Hippocampal formation (tissue), 2 donors: Measurements from ENCODE around the gene TEX261.
"Not testable (repeated sequence)": the region's sequence is repeated elsewhere in the genome, so short reads cannot be mapped to it uniquely, and the experiment has no call there.

Experiments
- DNase-seq, 2 donors: peaks; one replicate each; lab custom pipeline; 2025; lab: John Stamatoyannopoulos, UW

Gene TEX261

GRCh38 chr2:70994699-70995425, at the start of gene TEX261:
Gene TEX261, minus strand, starts transcription at chr2:70994873. Its CDS starts 116 bp downstream, at chr2:70994757.
- DNase-seq = peak; percentile 79 to 81

DNA sequence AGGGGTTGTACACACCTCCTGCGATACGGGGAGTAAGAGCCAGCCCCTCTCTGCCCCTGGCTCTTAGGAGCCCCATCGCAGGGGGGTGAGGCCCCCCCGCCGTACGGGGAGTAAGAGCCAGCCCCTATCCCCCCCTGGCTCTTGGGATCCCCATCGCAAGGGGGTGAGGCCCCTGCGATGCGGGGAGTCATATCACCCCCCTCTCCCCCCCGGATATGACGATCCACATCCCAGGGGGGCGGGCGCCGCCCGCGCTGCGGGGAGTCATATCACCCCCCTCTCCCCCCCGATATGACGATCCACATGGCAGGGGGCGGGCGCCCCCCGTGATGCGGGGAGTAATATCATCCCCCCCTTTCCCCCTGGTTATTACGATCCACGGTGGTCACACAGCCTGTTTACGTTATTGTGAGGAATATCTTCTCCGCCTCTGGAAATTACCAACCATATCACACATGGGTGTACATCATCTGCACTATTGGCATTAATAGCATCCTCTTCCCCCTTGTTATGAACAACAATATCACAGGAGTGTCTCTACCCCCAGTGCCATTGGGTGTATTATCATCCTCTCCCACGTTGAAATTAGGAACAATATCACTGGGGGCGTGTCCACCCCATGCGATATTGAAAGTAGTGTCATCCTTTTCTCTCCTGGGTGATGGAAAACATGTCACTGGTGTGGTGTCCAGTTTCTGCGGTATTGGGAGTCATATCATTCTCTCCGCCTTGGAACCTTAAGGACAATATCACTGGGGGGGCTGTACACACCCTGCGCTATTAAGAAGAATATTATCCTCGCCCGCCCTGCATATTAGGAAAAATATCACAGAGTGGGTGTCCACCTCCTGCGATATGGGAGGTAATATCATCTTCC, 49.1 kb upstream of the TEX261 start:
- DNase-seq = no peak

GRCh38 chr2:71042287-71042686, 47.6 kb upstream of the TEX261 start:
- DNase-seq = no peak

DNA sequence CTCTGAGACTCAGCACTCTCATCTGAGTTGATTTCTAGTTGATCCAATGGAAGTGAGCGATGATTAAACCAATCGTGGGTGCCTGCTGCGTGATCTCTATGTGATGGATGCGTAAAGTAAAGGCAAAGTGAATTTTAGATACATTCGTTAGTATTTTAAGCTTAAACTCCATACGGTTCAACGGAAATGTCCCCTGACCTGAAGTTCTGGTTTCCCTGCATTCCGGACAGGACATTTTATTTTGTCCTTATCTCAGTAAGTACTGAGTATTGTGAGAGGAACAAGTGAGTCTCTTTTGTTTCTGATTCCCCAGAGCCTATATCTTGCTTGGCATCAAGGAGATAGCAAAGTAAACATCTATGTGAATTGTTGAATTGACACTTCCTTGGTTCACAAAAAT, 41.6 kb upstream of the TEX261 start:
- not testable (repeated sequence) for DNase-seq

- DNase-seq = not testable (repeated sequence)
Observed at GRCh38 chr2:71023553-71024243, 29.0 kb upstream of the TEX261 start.

GRCh38 chr2:71021394-71021793, 26.7 kb upstream of the TEX261 start:
- not testable (repeated sequence) for DNase-seq

DNA sequence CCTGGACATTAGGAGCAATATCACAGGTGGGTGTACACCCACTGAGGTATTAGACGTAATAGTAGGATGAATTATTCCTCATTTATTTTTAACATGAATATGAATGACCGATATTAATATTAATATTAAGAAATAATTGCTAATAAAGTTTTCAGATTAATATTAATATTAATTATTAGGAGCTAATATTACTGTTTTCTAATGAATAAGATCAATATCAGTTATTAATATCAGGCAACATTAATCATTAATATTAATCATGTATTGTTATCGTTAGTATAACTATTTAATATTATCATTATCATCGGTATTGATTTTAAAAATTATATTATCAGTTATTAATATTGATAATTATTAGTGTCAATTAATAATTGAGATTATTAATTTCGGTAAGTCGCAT, 25.3 kb upstream of the TEX261 start:
- not testable (repeated sequence) for DNase-seq

DNA sequence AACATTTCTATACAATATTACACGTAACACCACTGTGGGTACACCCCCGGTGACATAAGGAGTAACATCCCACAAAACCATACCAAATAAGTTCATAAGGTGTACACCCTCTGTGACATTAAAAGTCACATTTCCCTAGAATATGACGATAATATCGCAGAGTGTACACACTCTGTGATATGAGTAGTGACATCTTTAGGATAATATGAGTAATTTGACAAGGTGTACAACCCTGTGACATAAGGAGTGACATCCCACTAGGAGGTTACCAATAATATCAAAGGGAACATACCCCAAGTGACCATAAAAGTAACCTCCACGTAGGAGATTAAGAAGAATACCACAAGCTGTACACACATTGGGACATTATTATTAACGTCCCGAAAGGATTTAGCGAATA, 24.0 kb upstream of the TEX261 start:
- no peak for DNase-seq

DNA sequence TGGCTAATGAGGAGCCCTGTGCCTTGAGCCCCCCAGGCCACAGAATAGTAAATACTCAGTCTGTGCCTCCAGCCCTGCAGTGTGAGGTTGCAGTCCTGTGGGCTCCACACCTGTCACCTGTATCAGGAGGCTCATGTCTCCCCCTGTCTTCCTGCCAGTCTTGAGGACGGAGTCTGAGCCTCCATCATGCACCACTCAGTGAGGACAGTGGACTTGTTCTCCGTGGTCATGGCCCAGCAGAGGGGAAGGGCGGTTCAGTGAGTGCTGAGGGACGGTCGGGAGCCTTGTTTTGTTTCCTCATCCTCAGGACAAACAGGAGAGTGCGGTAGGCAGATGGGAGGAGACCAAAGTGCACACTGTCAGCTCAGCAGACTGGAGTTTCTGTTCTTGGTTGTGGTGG, 17.1 kb upstream of the TEX261 start:
- DNase-seq = not testable (repeated sequence)

DNA sequence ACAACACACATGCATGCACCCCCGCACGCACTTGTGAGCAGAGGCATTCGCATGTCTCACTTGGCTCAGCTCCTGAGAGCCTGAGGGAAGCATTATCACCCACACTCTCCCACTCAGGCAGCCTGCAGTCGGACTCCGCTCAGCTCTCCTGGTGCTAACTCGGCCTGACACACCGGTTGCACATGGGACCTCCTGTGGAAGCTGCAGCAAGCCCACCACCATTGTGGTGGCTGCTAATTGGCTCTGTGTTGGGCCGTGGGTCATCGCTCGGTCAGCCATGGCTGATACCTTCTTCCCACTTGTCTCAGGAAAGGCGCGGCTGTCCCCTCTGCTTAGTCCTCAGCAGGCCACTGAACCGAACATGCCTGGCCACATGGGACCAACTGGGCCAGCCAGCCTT, 13.7 kb upstream of the TEX261 start:
- DNase-seq = no peak

DNA sequence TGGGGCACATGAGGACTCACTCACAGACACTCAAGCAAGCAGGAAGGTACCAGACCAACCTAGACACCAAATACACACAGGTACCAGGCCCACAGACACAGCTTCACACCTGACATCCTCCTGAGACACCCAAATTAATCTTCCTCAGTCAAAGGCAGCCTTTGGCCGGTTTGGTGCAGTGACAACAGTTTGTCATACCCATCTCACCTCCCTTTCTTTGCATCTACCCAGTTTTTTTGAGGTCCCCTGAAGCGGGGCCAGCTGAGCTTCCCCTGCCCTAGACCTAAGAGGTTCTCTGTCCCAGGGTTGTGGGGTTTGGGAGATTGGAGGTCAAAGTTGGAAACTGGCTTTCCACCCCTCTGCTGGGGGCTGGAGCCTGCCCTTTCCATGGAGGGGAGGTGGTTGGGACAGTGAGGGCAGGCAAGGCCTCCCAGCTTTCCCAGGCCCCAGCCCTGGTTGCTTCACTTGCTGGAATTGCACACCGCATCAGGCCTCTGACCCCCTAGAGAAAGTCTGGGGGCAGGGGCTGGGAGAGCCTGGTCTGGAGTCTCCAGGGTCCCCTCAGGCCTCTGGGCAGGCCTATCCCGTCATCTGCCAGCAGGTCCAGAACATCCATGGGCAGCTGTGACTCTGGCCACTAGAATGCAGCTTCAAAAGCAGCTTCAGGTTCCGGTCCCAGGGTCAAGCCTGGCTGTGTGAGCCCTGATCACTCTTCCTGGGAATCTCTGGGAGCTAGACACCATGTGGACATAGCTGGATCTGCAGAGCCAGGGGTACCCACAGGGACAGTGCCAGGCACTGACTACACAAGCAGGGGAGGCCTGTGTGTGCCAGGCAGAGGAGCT, 12.5 kb upstream of the TEX261 start:
- no peak for DNase-seq

DNA sequence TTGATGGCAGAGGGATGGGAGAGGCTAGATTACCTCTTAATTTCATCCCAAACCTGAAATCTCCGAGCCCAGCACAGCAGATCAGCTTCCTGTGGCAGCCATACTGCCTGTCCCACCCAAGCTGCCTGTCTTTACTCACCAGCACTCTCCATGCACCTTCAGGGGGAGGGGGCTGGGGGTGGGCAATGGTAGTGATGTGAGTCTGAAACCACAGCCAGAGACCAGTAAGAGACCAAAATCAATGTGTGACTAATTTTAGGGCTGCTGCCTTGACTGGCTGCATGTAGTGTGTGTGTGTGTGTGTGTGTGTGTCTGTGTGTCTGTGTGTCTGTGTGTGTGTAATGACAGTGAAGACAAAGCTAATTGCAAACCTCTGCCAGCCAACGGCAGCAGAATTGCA, 11.7 kb upstream of the TEX261 start:
- DNase-seq = no peak

- no peak for DNase-seq
Observed at GRCh38 chr2:71005271-71006202, 10.9 kb upstream of the TEX261 start.

DNA sequence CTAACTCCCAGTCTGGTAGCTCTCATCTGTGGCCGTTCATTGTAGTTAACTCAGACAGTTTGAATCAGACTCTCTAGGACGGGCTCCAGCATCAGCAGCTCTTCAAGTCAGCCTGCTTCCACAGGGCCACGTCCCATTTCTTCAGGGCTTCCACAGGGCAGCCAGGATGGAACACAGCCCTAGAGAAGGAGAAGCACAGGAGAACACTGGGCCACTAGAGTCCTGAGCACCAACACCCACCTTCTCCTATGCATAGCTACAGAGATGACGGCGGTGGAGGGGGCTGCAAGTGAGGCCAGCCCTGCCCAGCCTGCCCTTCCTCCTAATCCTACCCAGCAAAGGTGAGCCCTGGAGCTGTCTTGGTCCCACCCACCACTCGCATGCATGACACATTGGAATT, 10.2 kb upstream of the TEX261 start:
- DNase-seq = no peak

- DNase-seq = no peak
Observed at GRCh38 chr2:71003966-71004755, 9.5 kb upstream of the TEX261 start.

GRCh38 chr2:71003396-71003795, 8.7 kb upstream of the TEX261 start:
- no peak for DNase-seq

DNA sequence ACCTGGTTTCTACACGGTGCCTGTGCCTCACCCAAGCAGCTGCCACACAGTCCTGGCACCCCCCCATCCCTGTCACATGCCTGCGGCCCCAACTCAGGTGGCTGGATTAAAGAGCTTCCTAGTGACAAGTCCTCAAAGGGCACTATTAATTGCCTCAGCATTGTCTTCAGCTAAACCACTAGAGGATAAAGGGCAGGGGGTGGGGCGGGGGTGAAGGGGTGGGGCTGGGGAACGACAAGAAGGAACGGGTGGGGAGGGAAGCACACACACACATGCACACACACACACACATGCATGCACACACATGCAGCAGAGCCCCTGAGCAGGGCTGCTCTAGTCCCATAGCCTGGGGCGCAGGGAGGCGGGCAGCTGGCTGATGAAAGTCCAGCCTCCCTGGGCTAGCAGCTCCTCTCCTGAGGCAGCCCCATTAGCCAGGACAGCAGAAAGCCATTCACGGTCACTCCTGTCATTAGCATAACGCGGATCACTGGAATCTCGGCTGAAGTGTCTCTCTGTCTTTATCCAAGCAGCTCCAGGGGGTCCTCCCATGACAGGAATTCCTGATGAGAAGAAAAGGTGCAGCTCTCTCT, 7.4 kb upstream of the TEX261 start:
- DNase-seq = no peak

- DNase-seq = no peak
Observed at GRCh38 chr2:71001592-71001927, 6.9 kb upstream of the TEX261 start.
